ENCODE results near the gene DYRK3.

The DYRK3 gene

GRCh38 chr1:206661161-206661820, 26.0 kb downstream of the DYRK3 start:
- ATAC-seq = no peak

- peak; percentile 33 to 48 for ATAC-seq
Observed at GRCh38 chr1:206662396-206663092, 27.2 kb downstream of the DYRK3 start.

GRCh38 chr1:206663362-206663761, 28.0 kb downstream of the DYRK3 start:
- no peak for ATAC-seq

- peak; percentile 66 to 72 for ATAC-seq
Observed at GRCh38 chr1:206663832-206664652, 28.7 kb downstream of the DYRK3 start.

- ATAC-seq = no peak
Observed at GRCh38 chr1:206664740-206665139, 29.4 kb downstream of the DYRK3 start.

GRCh38 chr1:206666031-206666561, 30.8 kb downstream of the DYRK3 start:
- ATAC-seq = no peak

GRCh38 chr1:206666954-206667665, 31.8 kb downstream of the DYRK3 start:
- ATAC-seq = no peak

GRCh38 chr1:206668351-206668750, 33.0 kb downstream of the DYRK3 start:
- no peak for ATAC-seq

GRCh38 chr1:206668874-206669410, 33.6 kb downstream of the DYRK3 start:
- no peak for ATAC-seq

- ATAC-seq = no peak
Observed at GRCh38 chr1:206672011-206672688, 36.8 kb downstream of the DYRK3 start.

GRCh38 chr1:206672844-206673758, 37.8 kb downstream of the DYRK3 start:
- ATAC-seq = no peak

GRCh38 chr1:206674236-206674635, 38.9 kb downstream of the DYRK3 start:
- ATAC-seq = no peak

- no peak for ATAC-seq
Observed at GRCh38 chr1:206674745-206675175, 39.4 kb downstream of the DYRK3 start.

- ATAC-seq = no peak
Observed at GRCh38 chr1:206676499-206676898, 41.2 kb downstream of the DYRK3 start.

GRCh38 chr1:206678490-206678889, 43.2 kb downstream of the DYRK3 start:
- ATAC-seq = peak; percentile 51 to 58

GRCh38 chr1:206679738-206680211, 44.4 kb downstream of the DYRK3 start:
- peak; percentile 50 to 62 for ATAC-seq

- ATAC-seq = no peak
Observed at GRCh38 chr1:206680279-206680678, 44.9 kb downstream of the DYRK3 start.

- no peak for ATAC-seq
Observed at GRCh38 chr1:206681359-206681758, 46.0 kb downstream of the DYRK3 start.

GRCh38 chr1:206682111-206682510, 46.8 kb downstream of the DYRK3 start:
- ATAC-seq = no peak

GRCh38 chr1:206683313-206683712, 48.0 kb downstream of the DYRK3 start:
- ATAC-seq = no peak
